Inflammatory macrophage treated with lipopolysaccharide for 4 hours (primary cell): Measurements from ENCODE around the gene WDR81.
A peak's percentile ranks its signal among the peaks of the same experiment; 100 is the strongest.
"Not testable (repeated sequence)": the region's sequence is repeated elsewhere in the genome, so short reads cannot be mapped to it uniquely, and the experiment has no call there.

Experiments used
- DNase-seq: peaks from one replicate; pipeline ENCODE4 v3.0.0-alpha.2; 2020

Gene WDR81

DNA sequence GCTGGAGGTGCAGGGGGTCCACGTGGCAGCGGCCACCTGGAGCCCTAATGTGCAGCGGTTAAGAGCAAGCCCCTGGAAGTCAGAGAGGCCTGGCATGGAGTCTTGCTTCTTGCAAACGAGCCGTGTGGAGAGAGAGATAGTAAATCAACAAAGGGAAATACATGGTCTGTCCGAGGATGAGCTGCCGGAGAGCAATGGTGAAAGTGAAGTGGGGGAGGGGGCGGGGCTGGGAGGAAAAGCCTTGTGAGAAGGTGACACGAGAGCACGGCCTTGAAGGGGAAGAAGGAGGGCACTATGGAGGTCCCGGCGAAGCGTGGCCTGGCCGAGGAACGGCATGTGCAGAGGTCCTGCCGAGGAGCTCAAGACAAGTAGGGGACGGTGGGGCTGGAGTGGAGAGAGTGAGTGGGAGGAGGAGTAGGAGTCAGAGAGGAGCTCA is 31.3 kb downstream of the WDR81 start:
- no peak for DNase-seq

DNA sequence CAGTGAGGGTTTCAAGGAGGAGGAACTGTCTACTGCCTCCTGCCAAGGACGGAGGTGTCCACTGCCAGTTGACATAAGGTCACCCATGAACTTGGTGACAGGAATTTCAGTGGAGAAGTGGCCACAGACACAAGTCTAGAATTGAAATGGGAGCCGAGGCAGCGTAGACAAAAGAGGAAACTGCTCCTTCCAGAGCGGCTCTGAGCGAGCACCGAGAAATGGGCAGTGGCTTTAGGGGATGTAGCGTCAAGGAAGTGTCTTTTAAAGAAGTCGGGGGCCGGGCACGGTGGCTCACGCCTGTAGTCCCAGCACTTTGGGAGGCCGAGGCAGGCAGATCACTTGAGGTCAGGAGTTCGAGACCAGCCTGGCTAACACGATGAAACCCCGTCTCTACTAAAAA is 34.3 kb downstream of the WDR81 start:
- peak; percentile 65 for DNase-seq

- no peak for DNase-seq
Measured at GRCh38 chr17:1759529-1759928, 35.0 kb downstream of the WDR81 start.

DNA sequence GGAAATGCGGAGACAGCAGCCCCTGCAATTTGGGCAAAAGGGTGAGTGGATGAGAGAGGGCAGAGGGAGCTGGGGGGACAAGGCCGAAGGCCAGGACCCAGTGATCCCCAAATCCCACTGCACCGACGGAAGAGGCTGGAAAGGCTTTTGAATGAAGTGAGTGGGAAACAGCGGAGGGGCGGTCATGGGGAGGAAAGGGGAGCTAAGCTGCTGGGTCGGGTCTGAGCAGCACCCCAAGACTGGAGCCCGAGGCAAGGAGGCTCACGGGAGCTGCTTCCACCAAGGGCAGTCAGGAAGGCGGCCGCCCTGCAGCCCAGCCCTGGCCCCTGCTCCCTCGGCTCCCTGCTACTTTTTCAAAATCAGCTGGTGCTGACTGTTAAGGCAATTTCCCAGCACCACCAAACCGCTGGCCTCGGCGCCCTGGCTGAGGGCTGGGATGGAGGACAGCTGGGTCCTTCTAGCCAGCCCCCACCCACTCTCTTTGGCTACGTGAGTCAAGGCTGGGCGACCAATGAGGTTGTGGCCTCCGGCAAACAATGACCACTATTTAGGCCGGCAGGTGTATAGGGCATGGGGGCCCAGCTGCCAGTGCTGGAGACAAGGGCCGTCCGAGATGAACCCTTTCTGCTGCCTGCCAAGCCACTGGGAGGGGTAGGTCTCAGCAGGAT is 37.9 kb downstream of the WDR81 start:
- DNase-seq: no peak

DNA sequence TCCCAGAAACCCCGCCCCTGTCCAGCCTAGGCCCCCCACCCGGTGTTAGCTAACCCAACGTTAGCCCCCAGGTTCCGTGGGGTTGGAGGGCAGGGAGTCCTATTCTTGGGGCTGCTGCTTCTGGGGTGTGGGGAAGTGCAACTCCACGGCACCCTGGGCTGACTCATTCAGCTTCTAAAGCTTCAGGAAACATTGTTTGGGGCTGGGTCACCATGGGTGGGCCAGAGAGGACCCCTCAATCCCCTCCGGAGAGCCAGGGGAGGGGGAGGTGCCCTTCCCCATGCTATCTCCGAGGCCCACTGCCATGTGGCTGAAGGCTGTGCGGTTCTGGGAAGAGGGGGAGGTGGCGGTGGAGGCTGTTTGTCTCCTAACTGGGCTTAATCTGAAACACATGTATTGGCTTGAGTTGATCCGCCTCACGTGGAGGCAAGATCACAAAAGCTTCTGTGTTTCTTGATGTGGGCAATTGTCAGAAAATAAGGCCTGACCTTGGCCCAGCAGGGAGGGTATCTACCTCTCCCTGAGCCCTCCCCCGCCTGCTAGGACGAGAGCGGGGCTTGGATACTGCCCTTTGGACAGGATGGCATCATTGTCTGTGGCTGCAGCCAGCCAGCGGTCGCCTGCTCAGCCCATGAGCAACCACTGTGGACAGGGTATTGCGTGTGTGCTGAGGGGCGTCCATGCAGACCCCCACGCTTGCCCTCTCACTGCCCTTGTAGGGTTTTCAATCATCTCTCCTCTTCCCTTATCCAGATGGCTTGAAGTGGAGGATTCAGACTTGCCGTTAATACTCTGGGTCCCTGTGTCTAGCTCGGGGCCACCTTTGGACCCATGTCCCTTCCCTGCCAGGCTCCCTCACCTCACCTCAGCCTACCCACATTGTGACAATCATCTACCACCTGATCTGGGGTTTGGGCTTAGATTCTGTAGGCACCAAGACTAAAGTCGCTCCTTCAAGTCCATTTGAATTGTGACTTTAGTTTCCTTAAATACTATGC is 38.7 kb downstream of the WDR81 start:
- peak; percentile 35 for DNase-seq

GRCh38 chr17:1764284-1764683 is 39.8 kb downstream of the WDR81 start:
- peak; percentile 53 for DNase-seq

GRCh38 chr17:1764705-1765104 is 40.2 kb downstream of the WDR81 start:
- DNase-seq: not testable (repeated sequence)

DNA sequence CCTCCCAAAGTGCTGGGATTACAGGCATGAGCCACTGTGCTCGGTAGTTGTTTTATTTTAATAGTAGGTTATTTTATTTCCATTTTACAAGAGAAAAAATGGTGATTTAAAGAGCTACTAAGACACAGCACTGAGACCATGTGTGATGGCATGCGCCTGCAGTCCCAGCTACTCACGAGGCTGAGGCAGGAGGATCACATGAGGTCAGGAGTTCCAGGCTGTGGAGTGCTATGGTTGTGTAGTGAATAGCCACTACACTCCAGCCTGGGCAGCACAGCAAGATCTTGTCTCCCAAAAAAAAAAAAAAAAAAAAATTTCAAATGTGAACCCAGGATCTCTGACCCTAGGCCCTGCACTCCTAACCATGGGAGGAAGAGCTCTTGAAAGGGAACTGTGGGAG is 41.1 kb downstream of the WDR81 start:
- DNase-seq: no peak

DNA sequence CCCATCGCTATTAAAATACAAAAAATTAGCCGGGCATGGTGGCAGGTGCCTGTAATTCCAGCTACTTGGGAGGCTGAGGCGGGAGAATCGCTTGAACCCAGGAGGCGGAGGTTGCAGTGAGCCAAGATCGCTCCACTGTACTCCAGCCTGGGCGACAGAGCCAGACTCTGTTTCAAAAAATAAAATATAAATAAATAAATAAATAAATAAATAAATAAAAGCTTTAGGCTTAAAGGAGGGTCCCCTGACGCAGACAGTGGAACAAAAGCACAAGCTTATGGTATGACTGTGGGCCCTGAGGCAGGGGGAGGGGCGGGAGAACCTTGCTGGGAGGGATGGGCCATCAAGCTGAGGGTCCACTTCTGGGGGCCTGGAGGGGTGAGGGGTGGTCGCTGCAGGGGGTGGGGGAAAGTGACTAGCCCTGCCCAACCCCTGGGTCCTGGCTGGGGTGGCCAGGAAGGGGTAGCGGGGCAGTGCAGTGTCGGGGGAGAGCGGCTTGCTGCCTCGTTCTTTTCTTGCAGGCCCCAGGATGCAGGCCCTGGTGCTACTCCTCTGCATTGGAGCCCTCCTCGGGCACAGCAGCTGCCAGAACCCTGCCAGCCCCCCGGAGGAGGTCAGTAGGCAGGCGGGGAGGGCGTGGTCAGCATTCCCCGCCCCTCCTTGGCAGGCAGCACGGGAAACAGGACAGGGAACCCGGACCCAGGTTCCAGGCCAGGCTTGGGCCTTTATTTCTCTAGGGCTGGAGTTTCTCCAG is 42.1 kb downstream of the WDR81 start:
- DNase-seq: no peak

DNA sequence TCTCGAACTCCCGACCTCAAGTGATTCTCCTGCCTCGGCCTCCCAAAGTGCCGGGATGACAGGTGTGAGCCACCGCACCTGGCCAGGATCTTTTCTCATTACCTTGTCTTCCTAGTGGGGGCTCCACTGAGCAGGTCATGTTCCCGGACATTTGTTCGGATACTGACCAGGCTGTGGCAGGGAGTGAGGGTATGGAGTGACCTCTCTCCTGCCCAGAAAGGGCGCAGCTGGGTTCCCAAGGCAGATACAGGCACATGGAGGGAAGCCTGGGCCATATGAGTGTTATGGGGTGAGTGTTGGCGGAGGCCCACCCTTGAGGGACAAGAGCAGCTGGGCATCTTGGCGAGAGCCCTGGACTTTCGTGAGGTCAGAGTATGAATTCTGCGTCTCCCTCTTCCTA is 42.9 kb downstream of the WDR81 start:
- no peak for DNase-seq

DNA sequence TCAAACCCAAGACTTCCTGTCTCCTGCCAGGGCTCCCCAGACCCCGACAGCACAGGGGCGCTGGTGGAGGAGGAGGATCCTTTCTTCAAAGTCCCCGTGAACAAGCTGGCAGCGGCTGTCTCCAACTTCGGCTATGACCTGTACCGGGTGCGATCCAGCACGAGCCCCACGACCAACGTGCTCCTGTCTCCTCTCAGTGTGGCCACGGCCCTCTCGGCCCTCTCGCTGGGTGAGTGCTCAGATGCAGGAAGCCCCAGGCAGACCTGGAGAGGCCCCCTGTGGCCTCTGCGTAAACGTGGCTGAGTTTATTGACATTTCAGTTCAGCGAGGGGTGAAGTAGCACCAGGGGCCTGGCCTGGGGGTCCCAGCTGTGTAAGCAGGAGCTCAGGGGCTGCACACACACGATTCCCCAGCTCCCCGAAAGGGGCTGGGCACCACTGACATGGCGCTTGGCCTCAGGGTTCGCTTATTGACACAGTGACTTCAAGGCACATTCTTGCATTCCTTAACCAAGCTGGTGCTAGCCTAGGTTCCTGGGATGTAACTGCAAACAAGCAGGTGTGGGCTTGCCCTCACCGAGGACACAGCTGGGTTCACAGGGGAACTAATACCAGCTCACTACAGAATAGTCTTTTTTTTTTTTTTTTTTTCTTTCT is 45.4 kb downstream of the WDR81 start:
- no peak for DNase-seq

- peak; percentile 54 for DNase-seq
Measured at GRCh38 chr17:1773000-1773695, 48.6 kb downstream of the WDR81 start.

GRCh38 chr17:1773696-1774181 is 49.2 kb downstream of the WDR81 start:
- no peak for DNase-seq

- DNase-seq: no peak
Measured at GRCh38 chr17:1774390-1775176, 50.1 kb downstream of the WDR81 start.

DNA sequence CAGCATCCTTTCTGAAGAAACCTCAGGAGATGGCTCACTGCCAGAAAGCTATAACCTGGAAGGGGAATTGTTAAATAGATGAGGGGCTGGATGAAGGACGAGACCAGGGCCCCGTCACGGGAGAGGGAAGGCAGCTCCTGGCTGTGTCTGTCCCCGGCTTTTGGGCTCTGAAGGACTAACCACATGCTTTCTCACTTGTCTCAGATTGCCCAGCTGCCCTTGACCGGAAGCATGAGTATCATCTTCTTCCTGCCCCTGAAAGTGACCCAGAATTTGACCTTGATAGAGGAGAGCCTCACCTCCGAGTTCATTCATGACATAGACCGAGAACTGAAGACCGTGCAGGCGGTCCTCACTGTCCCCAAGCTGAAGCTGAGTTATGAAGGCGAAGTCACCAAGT is 51.8 kb downstream of the WDR81 start:
- DNase-seq: no peak

DNA sequence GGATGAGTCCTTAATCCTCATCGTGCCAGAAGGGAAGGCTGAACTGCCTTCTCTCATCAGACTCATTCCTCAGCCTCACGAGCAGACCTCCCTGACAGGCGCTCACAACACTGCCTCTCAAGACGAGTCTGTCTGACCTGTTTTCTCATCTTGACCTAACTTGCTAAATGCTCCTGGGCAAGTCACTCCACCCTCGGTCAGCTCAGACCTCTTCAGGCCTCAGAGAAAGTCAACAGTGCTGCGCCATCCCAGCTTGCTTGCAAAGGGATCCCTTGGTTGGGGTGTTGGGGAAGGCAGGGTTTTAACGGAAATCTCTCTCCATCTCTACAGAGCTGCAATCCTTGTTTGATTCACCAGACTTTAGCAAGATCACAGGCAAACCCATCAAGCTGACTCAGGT is 52.4 kb downstream of the WDR81 start:
- DNase-seq: no peak

DNA sequence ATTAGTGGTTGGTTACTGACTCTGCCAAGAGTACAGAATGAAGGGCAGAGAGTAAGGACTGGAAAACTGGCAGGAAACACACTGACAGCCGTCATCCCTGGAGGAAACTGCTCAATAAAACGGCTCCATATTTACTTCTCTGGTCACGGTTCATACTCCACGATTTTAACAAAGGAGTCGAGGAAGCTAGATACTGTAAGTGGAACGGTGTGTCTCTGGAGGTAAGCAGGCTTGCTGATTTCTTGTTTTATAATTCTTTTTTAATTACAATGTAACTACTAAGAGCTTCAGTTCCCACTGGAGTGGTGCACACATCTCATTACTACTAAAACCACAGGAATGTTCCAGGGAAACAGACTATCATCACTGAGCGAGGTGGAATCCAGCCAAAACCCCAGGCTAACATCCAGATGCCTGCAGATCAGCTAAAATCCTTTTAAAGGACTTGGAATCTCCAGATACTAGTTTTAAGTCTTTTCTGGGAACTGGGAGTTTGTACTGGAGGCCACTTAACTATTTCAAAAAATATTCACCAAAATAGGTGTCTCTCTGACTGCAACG is 55.1 kb downstream of the WDR81 start:
- no peak for DNase-seq

DNA sequence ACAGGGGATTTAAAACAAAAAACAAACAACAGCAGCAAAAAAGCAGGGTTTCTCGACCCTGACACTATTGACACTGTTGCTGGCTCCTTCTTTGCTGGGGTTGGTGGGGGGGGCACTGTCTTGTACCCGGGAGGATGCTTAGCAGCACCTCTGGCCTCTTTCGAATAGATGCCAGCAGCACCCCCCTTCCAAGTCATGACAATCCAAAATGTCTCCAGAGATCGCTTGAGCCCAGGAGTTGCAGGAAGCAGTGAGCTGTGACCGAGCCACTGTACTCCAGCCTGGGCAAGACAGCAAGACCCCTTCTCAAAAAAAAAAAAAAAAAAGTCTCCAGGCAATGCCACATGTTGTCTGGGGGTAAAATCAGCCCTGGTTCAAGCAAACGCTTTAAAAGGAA is 57.7 kb downstream of the WDR81 start:
- no peak for DNase-seq

GRCh38 chr17:1783271-1783670 is 58.8 kb downstream of the WDR81 start:
- DNase-seq: peak; percentile 50

GRCh38 chr17:1783834-1784611 is 59.5 kb downstream of the WDR81 start:
- peak; percentile 85 for DNase-seq
